Measurements from ENCODE around the gene ARSB. TPM values are rescaled to one million over a fixed set of nuclear protein-coding genes. Genes with fewer than 3 reads are reported as not detected.

ARSB gene
- total RNA-seq, 1 experiment from 2014 or later = 8.4 TPM

GRCh38 chr5:78747705-78748359, 237.3 kb downstream of the ARSB start:
- no peaks in the 10 kb centered on the region for H4K20me1 ChIP-seq (ENCODE audit: insufficient read depth)
- no peak overlapping the region for H2AFZ ChIP-seq

GRCh38 chr5:78747055-78747454, 238.1 kb downstream of the ARSB start:
- BruUV-seq (replicated peaks) = no TSS peak
- Histone ChIP-seq H4K20me1 (ENCODE audit: insufficient read depth) (no peaks in the 10 kb centered on the region), H3K79me2 (ENCODE audit: low read depth) (no peaks in the 10 kb centered on the region), H3F3A (ENCODE audit: insufficient read depth, low read depth) (no peaks in the 10 kb centered on the region), H3K27me3 (ENCODE audit: insufficient read depth, low read depth) (no peaks in the 10 kb centered on the region), H3K4me1 (replicated peaks; ENCODE audit: insufficient read depth) (no peaks in the 10 kb centered on the region), H3K4me3 (no peak overlapping the region), H3K9me3 (ENCODE audit: insufficient read depth, low read depth) (0 out of 2 replicates have a peak, but pooled peaks cover 2% of the 10 kb centered on the region), H3K4me2 (no peak overlapping the region), H3K9me2 (ENCODE audit: insufficient read depth) (no peaks in the 10 kb centered on the region), H3K36me3 (ENCODE audit: low read depth) (no peaks in the 10 kb centered on the region), H2AFZ (no peak overlapping the region), H3K27ac (no peak overlapping the region)
- CTCF ChIA-PET = no interaction called here
- POLR2A ChIA-PET (ENCODE audit: unreplicated experiment) = no interaction called here
- intact Hi-C loops (cut with micrococcal nuclease; ENCODE audit: unreplicated experiment) = no loop called here
- no peak for DNase-seq
- no peak for TF ChIP-seq CTCF (conservative IDR thresholded peaks at IDR 0.05)
- no peak for TF ChIP-seq EZH2 (IDR thresholded peaks at IDR 0.05; ENCODE audit: low read depth)

More at GRCh38 chr5:78747705-78748359, 237.3 kb downstream of the ARSB start:
- ChIA-PET CTCF (no interaction called here), POLR2A (ENCODE audit: unreplicated experiment) (interaction anchor here (0.6 kb wide), 1 partner anchor 31 kb away, joined by 3 read pairs; no protein-coding TSS in a partner anchor)
- Histone ChIP-seq H3K27me3 (ENCODE audit: insufficient read depth, low read depth) (no peaks in the 10 kb centered on the region), H3K9me3 (ENCODE audit: insufficient read depth, low read depth) (0 out of 2 replicates have a peak, but pooled peaks cover 2% of the 10 kb centered on the region), H3K27ac (no peak overlapping the region), H3K9me2 (ENCODE audit: insufficient read depth) (no peaks in the 10 kb centered on the region), H3F3A (ENCODE audit: insufficient read depth, low read depth) (peaks cover 3% of the 10 kb centered on the region; the same call in 1 of the 2 replicates), H3K4me2 (no peak overlapping the region), H3K4me3 (no peak overlapping the region), H3K36me3 (ENCODE audit: low read depth) (no peaks in the 10 kb centered on the region), H3K79me2 (ENCODE audit: low read depth) (no peaks in the 10 kb centered on the region), H3K4me1 (replicated peaks; ENCODE audit: insufficient read depth) (0 out of 2 replicates have a peak, but pooled peaks cover 3% of the 10 kb centered on the region)
- TF ChIP-seq CTCF (conservative IDR thresholded peaks at IDR 0.05) (no peak), EZH2 (IDR thresholded peaks at IDR 0.05; ENCODE audit: low read depth) (no peak)
- BruUV-seq (replicated peaks) = no TSS peak
- intact Hi-C loops (cut with micrococcal nuclease; ENCODE audit: unreplicated experiment) = no loop called here
- no peak for DNase-seq

GRCh38 chr5:78746021-78746770, 238.9 kb downstream of the ARSB start:
- Histone ChIP-seq H3K9me2 (ENCODE audit: insufficient read depth) (no peaks in the 10 kb centered on the region), H3K27me3 (ENCODE audit: insufficient read depth, low read depth) (no peaks in the 10 kb centered on the region), H2AFZ (no peak overlapping the region), H3K27ac (no peak overlapping the region), H3K4me3 (no peak overlapping the region), H3K4me1 (replicated peaks; ENCODE audit: insufficient read depth) (no peaks in the 10 kb centered on the region), H3F3A (ENCODE audit: insufficient read depth, low read depth) (no peaks in the 10 kb centered on the region), H4K20me1 (ENCODE audit: insufficient read depth) (no peaks in the 10 kb centered on the region), H3K79me2 (ENCODE audit: low read depth) (no peaks in the 10 kb centered on the region), H3K36me3 (ENCODE audit: low read depth) (no peaks in the 10 kb centered on the region), H3K9me3 (ENCODE audit: insufficient read depth, low read depth) (0 out of 2 replicates have a peak, but pooled peaks cover 2% of the 10 kb centered on the region), H3K4me2 (no peak overlapping the region)
- DNase-seq = no peak
- ChIA-PET CTCF (no interaction called here), POLR2A (ENCODE audit: unreplicated experiment) (no interaction called here)
- no TSS peak for BruUV-seq (replicated peaks)
- no peak for TF ChIP-seq CTCF (conservative IDR thresholded peaks at IDR 0.05)
- TF ChIP-seq EZH2 (IDR thresholded peaks at IDR 0.05; ENCODE audit: low read depth) = no peak
- intact Hi-C loops (cut with micrococcal nuclease; ENCODE audit: unreplicated experiment) = no loop called here

Data from PC-9 (cell line).